Measurements from ENCODE around the gene NAAA.

- TF ChIP-seq USF2 (CRISPR knock-in tag; IDR thresholded peaks at IDR 0.05): no peak
- TF ChIP-seq JUND (IDR thresholded peaks at IDR 0.05; ENCODE audit: borderline replicate concordance, low read depth, low read length): no peak
- TF ChIP-seq JUND (tag; IDR thresholded peaks at IDR 0.05; ENCODE audit: borderline replicate concordance, low read depth, low read length): no peak
- TF ChIP-seq POLR2AphosphoS5 (IDR thresholded peaks at IDR 0.05; ENCODE audit: control insufficient read depth, insufficient read depth, low read depth, low read length): no peak
- TF ChIP-seq XRCC5 (IDR thresholded peaks at IDR 0.05; ENCODE audit: low read depth, low read length): no peak
- TF ChIP-seq MAX (CRISPR knock-in tag; IDR thresholded peaks at IDR 0.05): no peak
- TF ChIP-seq BRCA1 (IDR thresholded peaks at IDR 0.05): no peak
- no peak for TF ChIP-seq BRCA1 (CRISPR knock-in tag; IDR thresholded peaks at IDR 0.05)
- TF ChIP-seq CTCF (IDR thresholded peaks at IDR 0.05 in 2 of 3, conservative IDR thresholded peaks at IDR 0.05 in 1 of 3; ENCODE audit: insufficient read depth in 2 of 3, low read depth in 1 of 3, low read length in 3 of 3): no peak
- no peak for TF ChIP-seq MXI1 (IDR thresholded peaks at IDR 0.05; ENCODE audit: low read depth, low read length)
- no peak for TF ChIP-seq TBP (optimal IDR thresholded peaks at IDR 0.05; ENCODE audit: low read depth, low read length)
Observed at GRCh38 chr4:75891611-75892010, 49.2 kb downstream of the NAAA start.

Measured in K562 (cell line).